NCI-H1048 (cell line): ENCODE data around the gene PKIG.

Source experiments
- DNase-seq: peaks from one replicate; lab custom pipeline; 2025; lab: John Stamatoyannopoulos, UW

Gene PKIG

GRCh38 chr20:44619294-44619693, 36.9 kb downstream of the PKIG start:
- no peak for DNase-seq

DNA sequence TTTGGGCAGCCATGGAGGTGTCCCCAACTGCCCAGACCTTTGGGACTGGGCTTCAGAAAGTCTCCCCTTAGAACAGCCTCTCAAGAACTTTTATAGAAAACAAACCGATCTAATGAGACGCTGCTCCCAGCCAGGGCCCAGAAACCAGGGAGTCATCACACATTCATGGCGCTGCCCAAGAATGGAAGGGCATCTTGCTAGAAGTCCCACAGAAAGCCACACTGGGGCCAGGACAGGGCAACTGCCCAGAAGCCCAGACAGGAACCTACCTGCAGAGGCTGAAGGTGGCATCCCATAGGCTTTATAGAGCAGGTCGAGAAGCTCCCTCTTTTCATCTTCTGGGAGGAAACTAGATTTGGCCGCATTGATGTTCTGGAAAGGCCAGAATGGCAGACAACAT, 37.7 kb downstream of the PKIG start:
- no peak for DNase-seq

DNA sequence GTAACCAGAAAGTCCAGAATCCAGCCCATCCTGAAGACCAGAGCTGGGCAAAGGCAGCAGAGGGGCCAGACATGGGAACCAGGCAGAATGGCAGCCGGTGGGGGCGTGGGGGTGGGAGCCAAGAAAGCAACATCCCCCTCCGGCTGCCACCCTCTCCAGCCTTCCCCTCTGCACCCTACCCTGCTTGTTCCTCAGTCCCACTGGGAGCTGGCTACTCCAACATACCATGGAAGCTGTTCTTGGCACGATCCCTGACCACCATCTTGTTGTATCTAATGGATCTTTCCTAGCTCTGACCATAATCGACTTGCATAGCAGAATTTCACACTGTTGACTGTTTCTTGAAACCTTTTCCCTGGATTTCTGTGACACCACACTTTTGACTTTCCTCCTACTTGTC, 38.9 kb downstream of the PKIG start:
- no peak for DNase-seq

DNA sequence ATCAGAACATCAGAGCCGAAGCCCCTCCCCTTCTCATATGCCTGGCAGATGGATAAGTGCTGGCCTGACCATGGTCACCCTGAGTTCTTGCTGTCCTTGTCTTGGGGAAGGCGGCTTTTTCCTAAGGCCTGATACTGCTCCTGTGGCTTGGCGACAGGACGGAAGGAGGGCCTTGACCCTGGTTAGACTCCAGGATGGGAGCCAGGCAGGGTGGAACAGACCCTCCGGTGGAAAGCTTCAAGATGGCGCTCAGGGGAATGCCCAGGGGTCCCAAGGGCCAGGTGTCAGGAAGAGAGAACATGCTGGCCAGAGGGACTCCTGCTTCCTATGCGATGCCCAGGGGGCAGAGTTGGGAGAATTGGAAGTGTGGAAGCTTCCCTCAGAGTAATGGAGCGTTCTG, 39.6 kb downstream of the PKIG start:
- no peak for DNase-seq

- no peak for DNase-seq
Observed at GRCh38 chr20:44622501-44623270, 40.3 kb downstream of the PKIG start.

GRCh38 chr20:44624152-44624551, 41.8 kb downstream of the PKIG start:
- no peak for DNase-seq

- no peak for DNase-seq
Observed at GRCh38 chr20:44624743-44625271, 42.4 kb downstream of the PKIG start.

- DNase-seq: no peak
Observed at GRCh38 chr20:44625361-44625760, 43.0 kb downstream of the PKIG start.

- DNase-seq: no peak
Observed at GRCh38 chr20:44626278-44626677, 43.9 kb downstream of the PKIG start.

DNA sequence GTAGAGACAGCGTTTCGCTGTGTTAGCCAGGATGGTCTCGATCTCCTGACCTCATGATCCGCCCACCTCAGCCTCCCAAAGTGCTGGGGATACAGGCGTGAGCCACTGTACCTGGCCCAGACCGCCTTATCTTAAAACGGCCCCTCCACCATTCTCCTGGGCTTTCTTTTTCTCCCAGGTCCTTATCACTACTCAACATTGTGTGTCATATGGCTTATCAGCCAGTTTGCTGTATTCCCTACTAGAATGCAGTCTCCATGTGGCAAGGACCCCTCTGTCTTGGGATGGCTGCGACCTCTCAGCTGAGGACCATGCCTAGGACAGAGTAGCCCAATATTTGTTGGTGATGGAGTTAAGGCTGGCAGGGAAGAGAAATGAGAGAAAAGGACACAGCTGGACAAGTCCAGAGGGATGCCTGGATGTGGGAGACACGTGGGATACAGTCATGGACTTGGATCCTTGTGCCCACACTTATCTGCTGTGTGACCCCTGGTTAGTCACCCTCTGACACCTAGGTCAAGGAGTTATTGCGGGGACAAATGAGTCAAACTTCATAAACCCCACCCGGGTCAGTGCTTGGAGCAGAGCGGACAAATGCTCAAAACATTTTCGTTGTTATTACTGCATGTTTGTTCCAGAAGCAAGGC, 45.1 kb downstream of the PKIG start:
- no peak for DNase-seq

DNA sequence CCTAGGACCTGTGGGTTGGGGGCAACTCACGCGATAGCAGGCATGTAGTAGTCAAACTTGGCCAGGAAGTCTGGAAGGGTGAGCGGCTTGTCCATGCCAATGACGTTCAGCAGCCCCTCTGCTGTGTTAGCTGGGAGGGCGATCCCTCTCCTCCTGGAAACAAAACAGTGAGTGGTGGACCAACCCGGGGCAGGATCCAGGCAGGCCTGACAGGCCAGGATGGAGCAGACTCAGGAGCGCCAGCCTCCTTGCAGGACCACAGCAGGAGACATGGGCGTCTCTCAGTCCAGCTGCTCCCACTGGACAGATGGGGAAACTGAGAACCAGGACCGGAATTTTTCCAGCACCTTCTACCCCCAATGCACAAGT, 46.6 kb downstream of the PKIG start:
- no peak for DNase-seq

DNA sequence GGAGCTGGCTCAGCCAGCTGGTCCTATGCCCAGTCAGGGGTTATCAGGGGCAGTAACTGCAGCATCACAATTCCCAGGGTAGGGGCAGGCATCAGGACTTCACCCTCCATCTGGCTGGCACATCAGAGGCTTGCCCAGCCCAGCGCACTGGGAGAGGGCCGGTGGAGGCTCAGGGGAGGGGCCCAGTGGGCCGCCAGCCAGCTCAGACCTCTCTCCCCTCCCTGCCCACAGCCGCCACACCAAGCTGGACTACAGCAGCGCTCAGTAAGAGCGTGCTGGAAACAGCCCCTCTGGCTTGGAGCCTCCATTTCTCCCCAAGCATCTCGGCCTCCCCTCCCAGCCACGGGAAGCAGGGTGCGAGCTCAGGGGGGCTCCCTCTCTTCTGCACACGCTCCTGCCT, 47.2 kb downstream of the PKIG start:
- DNase-seq: no peak

GRCh38 chr20:44630297-44630696, 47.9 kb downstream of the PKIG start:
- no peak for DNase-seq

DNA sequence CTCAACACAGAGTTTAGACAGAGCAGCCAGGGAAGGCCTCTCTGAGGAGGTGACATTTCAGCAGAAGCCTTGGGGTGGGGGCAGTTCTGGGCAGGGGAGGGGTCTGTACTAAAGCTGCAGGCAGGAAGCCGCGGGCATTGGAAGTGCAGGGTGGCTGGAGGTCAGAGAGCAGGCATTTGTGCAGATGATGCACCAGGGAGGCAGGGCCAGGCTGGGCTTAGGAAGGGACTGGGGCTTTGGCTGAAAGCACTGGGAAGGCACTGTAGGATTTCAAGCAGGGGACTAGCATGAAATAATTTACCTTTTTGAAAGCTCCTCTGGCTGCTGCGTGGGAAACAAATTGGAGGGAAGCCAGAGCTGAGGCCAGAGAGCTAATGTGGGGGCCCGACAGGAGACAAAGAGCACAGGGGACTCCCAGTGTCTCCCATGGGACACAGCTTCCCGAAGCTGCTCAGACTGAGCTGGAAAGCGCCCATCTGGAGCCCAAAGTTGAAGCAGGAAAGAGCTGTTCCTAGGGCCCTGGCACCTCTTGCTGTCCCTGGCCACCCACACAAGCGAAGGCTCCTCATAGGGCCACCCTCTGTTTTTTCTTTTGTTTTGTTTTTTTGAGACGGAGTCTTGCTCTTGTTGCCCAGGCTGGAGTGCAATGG, 49.8 kb downstream of the PKIG start:
- no peak for DNase-seq

DNA sequence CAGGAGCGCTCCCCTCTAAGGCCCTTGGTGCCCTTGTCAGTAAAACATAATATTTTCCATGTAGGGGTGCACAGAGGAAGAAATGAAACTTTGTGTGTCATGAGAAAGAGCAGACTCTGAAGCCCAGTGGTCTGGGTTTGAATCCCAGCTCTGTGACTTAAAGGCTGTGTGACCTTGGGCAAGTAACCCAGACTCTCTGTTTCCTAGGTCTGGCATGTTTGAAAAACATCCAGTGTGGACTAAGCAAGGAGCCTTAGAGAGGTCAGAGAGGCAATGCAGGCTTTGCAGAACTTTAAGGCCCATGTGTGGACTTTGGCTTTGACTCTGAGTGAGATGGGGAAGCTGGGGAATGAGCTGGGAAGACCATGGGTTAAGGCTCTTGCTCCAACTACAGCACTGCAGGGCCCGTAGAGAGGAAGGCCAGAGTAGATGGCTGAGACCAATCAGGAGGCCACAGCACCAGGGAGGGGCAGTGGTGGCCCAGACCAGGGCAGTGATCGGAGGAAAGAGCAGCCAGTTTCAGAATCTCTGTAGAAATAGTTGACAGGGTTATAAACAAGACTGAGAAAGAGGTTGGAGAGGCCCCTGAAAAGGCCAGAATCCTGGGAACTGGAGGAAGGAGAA, 50.9 kb downstream of the PKIG start:
- no peak for DNase-seq

DNA sequence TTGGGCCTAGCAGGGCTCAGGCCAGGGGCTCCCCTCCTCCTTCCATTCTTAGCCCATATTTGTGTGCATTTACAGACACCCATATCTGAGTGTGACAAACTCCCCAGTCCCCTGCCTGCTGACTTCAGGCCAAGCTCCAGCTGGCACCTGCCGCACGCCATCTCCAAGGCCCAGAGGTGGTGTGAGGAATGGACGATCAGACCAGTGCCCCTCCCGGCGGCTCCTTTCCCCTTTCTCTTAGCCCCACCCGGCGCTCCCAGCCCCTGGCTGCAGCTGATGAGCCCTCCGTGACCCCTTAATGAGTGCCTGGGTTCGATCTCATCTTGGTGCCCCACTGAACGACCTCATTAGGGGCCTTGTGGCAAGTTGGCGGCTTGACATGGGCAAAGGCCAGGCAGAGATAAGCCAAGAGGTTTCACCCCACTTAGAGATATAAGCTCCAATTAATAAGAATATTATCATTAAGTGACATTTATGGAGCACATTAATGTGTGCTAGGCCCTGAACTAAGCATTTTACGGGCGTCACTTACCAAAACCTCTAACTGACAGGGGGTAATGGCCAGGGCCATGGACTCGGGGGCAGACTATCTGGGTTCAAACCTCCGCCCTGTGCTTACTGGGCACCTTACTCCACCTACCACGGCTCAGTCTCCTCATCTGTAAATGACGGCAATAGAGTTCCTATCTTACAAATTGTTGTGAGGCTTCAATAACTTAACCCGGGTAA, 51.7 kb downstream of the PKIG start:
- no peak for DNase-seq

- DNase-seq: no peak
Observed at GRCh38 chr20:44635877-44636276, 53.5 kb downstream of the PKIG start.

DNA sequence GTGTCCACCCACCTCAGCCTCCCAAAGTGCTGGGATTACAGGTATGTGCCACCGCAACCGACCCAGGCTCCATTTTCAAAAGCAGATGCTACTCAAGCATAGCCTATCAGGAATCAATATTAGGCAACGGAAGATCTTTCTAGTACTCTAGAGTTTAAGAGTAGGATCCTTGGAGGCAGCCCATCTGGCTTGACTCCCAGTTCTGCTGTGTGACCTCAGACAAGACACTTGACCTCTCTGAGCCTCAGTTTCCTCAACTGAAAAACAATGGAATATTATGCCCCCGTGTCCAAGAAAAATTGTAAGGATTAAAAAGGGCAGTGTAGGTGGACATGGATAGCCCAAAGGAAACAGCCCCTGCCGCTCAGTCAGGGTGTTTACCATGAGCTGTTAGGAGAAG, 54.7 kb downstream of the PKIG start:
- no peak for DNase-seq

GRCh38 chr20:44637522-44638372, 55.4 kb downstream of the PKIG start:
- no peak for DNase-seq

- DNase-seq: no peak
Observed at GRCh38 chr20:44640522-44640921, 58.1 kb downstream of the PKIG start.

- no peak for DNase-seq
Observed at GRCh38 chr20:44641325-44641724, 58.9 kb downstream of the PKIG start.
